ENCODE data around the gene PMVK.
"Not testable (repeated sequence)": the region's sequence is repeated elsewhere in the genome, so short reads cannot be mapped to it uniquely, and the experiment has no call there.

PMVK gene

GRCh38 chr1:154936555-154937084 is at the start of gene PMVK:
Gene PMVK (minus strand): TSS chr1:154936719. CDS start chr1:154936685, 34 bp downstream.
- DNase-seq (ENCODE audit: low spot score), result peak; percentile 94

GRCh38 chr1:154983776-154984466 is 47.4 kb upstream of the PMVK start:
- DNase-seq (ENCODE audit: low spot score), result no peak

GRCh38 chr1:154982897-154983648 is 46.6 kb upstream of the PMVK start, which contains the start of gene FLAD1:
Gene FLAD1 (plus strand): TSS chr1:154983344. CDS start chr1:154983695, 351 bp downstream.
- DNase-seq (ENCODE audit: low spot score), result peak; percentile 95

- no peak for DNase-seq (ENCODE audit: low spot score)
These were observed 45.8 kb upstream of the PMVK start for GRCh38 chr1:154982341-154982740.

GRCh38 chr1:154978360-154978759 is 41.8 kb upstream of the PMVK start:
- DNase-seq (ENCODE audit: low spot score), result no peak

GRCh38 chr1:154977762-154978161 is 41.2 kb upstream of the PMVK start:
- DNase-seq (ENCODE audit: low spot score), result not testable (repeated sequence)

- no peak for DNase-seq (ENCODE audit: low spot score)
These were observed 39.0 kb upstream of the PMVK start for GRCh38 chr1:154975409-154976059.

GRCh38 chr1:154974808-154975408 is 38.4 kb upstream of the PMVK start:
- peak; percentile 79 for DNase-seq (ENCODE audit: low spot score)

- DNase-seq (ENCODE audit: low spot score), result peak; percentile 80
These were observed 37.7 kb upstream of the PMVK start, which contains the start of gene CKS1B for GRCh38 chr1:154974102-154974807. Gene CKS1B (plus strand): TSS chr1:154974681. CDS start chr1:154974746, 65 bp downstream.

- peak; percentile 53 for DNase-seq (ENCODE audit: low spot score)
These were observed 37.0 kb upstream of the PMVK start for GRCh38 chr1:154973344-154974101.

- DNase-seq (ENCODE audit: low spot score), result peak; percentile 58
These were observed 36.2 kb upstream of the PMVK start for GRCh38 chr1:154972517-154973343.

- DNase-seq (ENCODE audit: low spot score), result no peak
These were observed 35.6 kb upstream of the PMVK start for GRCh38 chr1:154972213-154972516.

GRCh38 chr1:154971341-154971998 is 35.0 kb upstream of the PMVK start:
- DNase-seq (ENCODE audit: low spot score), result no peak

GRCh38 chr1:154970631-154971340 is 34.3 kb upstream of the PMVK start, which contains the start of gene SHC1:
Gene SHC1 (minus strand): TSS chr1:154970747. CDS start chr1:154970526, 221 bp downstream.
- DNase-seq (ENCODE audit: low spot score), result peak; percentile 90

- no peak for DNase-seq (ENCODE audit: low spot score)
These were observed 33.4 kb upstream of the PMVK start for GRCh38 chr1:154969860-154970452.

- no peak for DNase-seq (ENCODE audit: low spot score)
These were observed 32.7 kb upstream of the PMVK start for GRCh38 chr1:154969246-154969645.

- no peak for DNase-seq (ENCODE audit: low spot score)
These were observed 32.2 kb upstream of the PMVK start for GRCh38 chr1:154968731-154969130.

- DNase-seq (ENCODE audit: low spot score), result no peak
These were observed 30.9 kb upstream of the PMVK start for GRCh38 chr1:154967331-154967950.
